ENCODE results near the gene TOMM5.

TOMM5 gene

GRCh38 chr9:37619806-37620205, 27.4 kb upstream of the TOMM5 start:
- Histone ChIP-seq H3K9me3 (ENCODE audit: insufficient read depth, low read length) (no peaks in the 10 kb centered on the region), H3K79me2 (ENCODE audit: insufficient read depth, low read length) (no peaks in the 10 kb centered on the region), H3K27me3 (ENCODE audit: low read length) (no peaks in the 10 kb centered on the region), H4K20me1 (ENCODE audit: low read depth, low read length) (no peaks in the 10 kb centered on the region), H3K4me2 (ENCODE audit: low read depth, low read length, poor library complexity, severe bottlenecking) (no peak overlapping the region), H3K9me2 (replicated peaks; ENCODE audit: insufficient read depth, low read length) (no peaks in the 10 kb centered on the region), H3K9ac (ENCODE audit: low read length) (no peak overlapping the region), H3K27ac (ENCODE audit: low read depth, low read length) (no peak overlapping the region), H3F3A (ENCODE audit: insufficient read depth) (no peaks in the 10 kb centered on the region), H2AFZ (ENCODE audit: low read depth, low read length, severe bottlenecking) (no peak overlapping the region), H3K4me3 (ENCODE audit: insufficient read depth, low read length, poor library complexity, severe bottlenecking) (no peak overlapping the region), H3K36me3 (ENCODE audit: low read length) (no peaks in the 10 kb centered on the region)
- TF ChIP-seq EZH2phosphoT487 (conservative IDR thresholded peaks at IDR 0.05; ENCODE audit: low read length): no peak
- TF ChIP-seq CTCF (IDR thresholded peaks at IDR 0.05; ENCODE audit: insufficient read depth, low read length, poor library complexity, severe bottlenecking): no peak

GRCh38 chr9:37618817-37619216, 26.4 kb upstream of the TOMM5 start:
- H3K4me2 ChIP-seq (ENCODE audit: low read depth, low read length, poor library complexity, severe bottlenecking): no peak overlapping the region
- H2AFZ ChIP-seq (ENCODE audit: low read depth, low read length, severe bottlenecking): no peak overlapping the region
- no peaks in the 10 kb centered on the region for H3K9me3 ChIP-seq (ENCODE audit: insufficient read depth, low read length)

GRCh38 chr9:37617832-37618231, 25.4 kb upstream of the TOMM5 start:
- no peaks in the 10 kb centered on the region for H3K79me2 ChIP-seq (ENCODE audit: insufficient read depth, low read length)
- no peak overlapping the region for H3K4me3 ChIP-seq (ENCODE audit: insufficient read depth, low read length, poor library complexity, severe bottlenecking)
- TF ChIP-seq EZH2phosphoT487 (conservative IDR thresholded peaks at IDR 0.05; ENCODE audit: low read length): no peak
- TF ChIP-seq CTCF (IDR thresholded peaks at IDR 0.05; ENCODE audit: insufficient read depth, low read length, poor library complexity, severe bottlenecking): no peak
- H3K27ac ChIP-seq (ENCODE audit: low read depth, low read length): no peak overlapping the region
- H3K9me3 ChIP-seq (ENCODE audit: insufficient read depth, low read length): no peaks in the 10 kb centered on the region
- H3K27me3 ChIP-seq (ENCODE audit: low read length): no peaks in the 10 kb centered on the region
- H2AFZ ChIP-seq (ENCODE audit: low read depth, low read length, severe bottlenecking): no peak overlapping the region
- no peak overlapping the region for H3K9ac ChIP-seq (ENCODE audit: low read length)
- H3K9me2 ChIP-seq (replicated peaks; ENCODE audit: insufficient read depth, low read length): no peaks in the 10 kb centered on the region
- H3F3A ChIP-seq (ENCODE audit: insufficient read depth): no peaks in the 10 kb centered on the region
- H3K4me2 ChIP-seq (ENCODE audit: low read depth, low read length, poor library complexity, severe bottlenecking): no peak overlapping the region
- H3K36me3 ChIP-seq (ENCODE audit: low read length): no peaks in the 10 kb centered on the region
- H4K20me1 ChIP-seq (ENCODE audit: low read depth, low read length): no peaks in the 10 kb centered on the region

More at GRCh38 chr9:37618817-37619216, 26.4 kb upstream of the TOMM5 start:
- Histone ChIP-seq H3K9me2 (replicated peaks; ENCODE audit: insufficient read depth, low read length) (no peaks in the 10 kb centered on the region), H3K27me3 (ENCODE audit: low read length) (no peaks in the 10 kb centered on the region), H3K36me3 (ENCODE audit: low read length) (no peaks in the 10 kb centered on the region), H3K27ac (ENCODE audit: low read depth, low read length) (no peak overlapping the region), H3F3A (ENCODE audit: insufficient read depth) (no peaks in the 10 kb centered on the region), H3K9ac (ENCODE audit: low read length) (no peak overlapping the region), H3K79me2 (ENCODE audit: insufficient read depth, low read length) (no peaks in the 10 kb centered on the region), H3K4me3 (ENCODE audit: insufficient read depth, low read length, poor library complexity, severe bottlenecking) (no peak overlapping the region), H4K20me1 (ENCODE audit: low read depth, low read length) (no peaks in the 10 kb centered on the region)
- TF ChIP-seq CTCF (IDR thresholded peaks at IDR 0.05; ENCODE audit: insufficient read depth, low read length, poor library complexity, severe bottlenecking) (no peak), EZH2phosphoT487 (conservative IDR thresholded peaks at IDR 0.05; ENCODE audit: low read length) (no peak)
